GM12891 (cell line): ENCODE measurements around the gene ATG7.

ENCODE experiments used
- POLR2A ChIP-seq: IDR thresholded peaks from 2 replicates; pipeline ENCODE4 v1.6.1; 2011; ENCODE audit warnings: low read depth, low read length, control low read depth
- POLR2AphosphoS5 ChIP-seq: IDR thresholded peaks from 2 replicates; pipeline ENCODE4 v1.6.1; 2011; ENCODE audit warnings: low read depth, low read length, control low read depth

- TF ChIP-seq POLR2A (no peak), POLR2AphosphoS5 (no peak)
Measured at GRCh38 chr3:11371747-11372146, 99.5 kb downstream of the ATG7 start.
